OCI-LY3 (cell line): ENCODE measurements around the gene MCM6.

ENCODE experiments used
- CTCF ChIP-seq: fragments of 200-600, 300-600 bp; sonication (generic); IDR thresholded peaks from 2 replicates; pipeline ENCODE4 v1.5.1; 2014; ENCODE audit warnings: antibody characterized with exemption, low read length, low read depth
- EZH2phosphoT487 ChIP-seq: fragments of 200-600 bp; shearing (Covaris generic); IDR thresholded peaks from 2 replicates; pipeline ENCODE4 v1.6.1; 2018; ENCODE audit warnings: antibody characterized with exemption, mixed run types, low read depth

GRCh38 chr2:135844301-135844895 lies 31.8 kb downstream of the MCM6 start:
- TF ChIP-seq CTCF (no peak), EZH2phosphoT487 (no peak)
